BLaER1 (cell line): ENCODE data around the gene HOXB6.

Source experiments
- H3K27ac ChIP-seq: shearing (Covaris generic); formaldehyde crosslinking; 2 replicates; pipeline ENCODE4 v1.8.1; 2022
- H3K27me3 ChIP-seq: shearing (Covaris generic); formaldehyde crosslinking; 2 replicates; pipeline ENCODE4 v1.8.1; 2022
- H3K36me3 ChIP-seq: shearing (Covaris generic); formaldehyde crosslinking; 2 replicates; pipeline ENCODE4 v1.8.1; 2022
- H3K4me1 ChIP-seq: shearing (Covaris generic); formaldehyde crosslinking; 2 replicates; pipeline ENCODE4 v1.8.1; 2022
- H3K4me2 ChIP-seq: shearing (Covaris generic); formaldehyde crosslinking; 2 replicates; pipeline ENCODE4 v1.8.1; 2022
- H3K4me3 ChIP-seq: shearing (Covaris generic); formaldehyde crosslinking; 2 replicates; pipeline ENCODE4 v1.8.1; 2022
- H3K9ac ChIP-seq: shearing (Covaris generic); formaldehyde crosslinking; 2 replicates; pipeline ENCODE4 v1.8.1; 2022
- H3K9me3 ChIP-seq: shearing (Covaris generic); formaldehyde crosslinking; 2 replicates; pipeline ENCODE4 v1.8.1; 2022
- H4K20me1 ChIP-seq: shearing (Covaris generic); formaldehyde crosslinking; 2 replicates; pipeline ENCODE4 v1.8.1; 2022
- Cebpa-rat ChIP-seq: shearing (Covaris generic); IDR thresholded peaks from 2 replicates; pipeline ENCODE4 v1.8.1; 2022

The HOXB6 gene

GRCh38 chr17:48589060-48589830 is 15.5 kb downstream of the HOXB6 start:
- Histone ChIP-seq H3K36me3 (no peaks in the 10 kb centered on the region), H3K27me3 (peaks cover 100% of the 10 kb centered on the region), H4K20me1 (peaks cover 94% of the 10 kb centered on the region), H3K9ac (no peak overlapping the region), H3K9me3 (no peaks in the 10 kb centered on the region), H3K4me3 (no peak overlapping the region), H3K4me1 (peaks cover 5% of the 10 kb centered on the region; the same call in 1 of the 2 replicates), H3K4me2 (no peak overlapping the region), H3K27ac (no peak overlapping the region)
- no peak for TF ChIP-seq Cebpa-rat

DNA sequence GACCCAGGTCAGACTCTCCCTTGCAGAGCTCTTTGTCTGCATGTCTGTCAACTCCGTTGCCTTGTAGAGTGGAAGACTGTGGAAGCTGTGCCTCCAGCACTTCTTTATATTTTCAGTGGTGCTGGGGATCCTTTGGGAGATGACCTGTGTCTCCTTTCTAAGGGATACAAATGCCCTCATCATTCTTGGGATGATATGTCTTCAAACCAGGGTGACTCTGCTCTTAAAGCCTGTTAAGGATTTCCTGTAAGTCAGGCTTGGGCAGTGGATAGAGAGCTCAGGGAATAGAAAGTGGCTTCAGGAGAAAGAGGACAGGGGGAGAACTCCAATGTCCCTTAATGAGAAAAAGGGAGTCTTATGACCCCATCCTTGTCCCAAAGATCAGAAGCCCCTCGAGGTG is 16.3 kb downstream of the HOXB6 start:
- Histone ChIP-seq H3K36me3 (no peaks in the 10 kb centered on the region), H3K9ac (no peak overlapping the region), H3K27me3 (peaks cover 100% of the 10 kb centered on the region), H3K4me2 (no peak overlapping the region), H3K4me3 (no peak overlapping the region), H4K20me1 (peaks cover 97% of the 10 kb centered on the region), H3K4me1 (peaks cover 5% of the 10 kb centered on the region; the same call in 1 of the 2 replicates), H3K27ac (no peak overlapping the region), H3K9me3 (no peaks in the 10 kb centered on the region)
- no peak for TF ChIP-seq Cebpa-rat

- Histone ChIP-seq H3K9ac (no peak overlapping the region), H3K4me2 (no peak overlapping the region), H3K9me3 (no peaks in the 10 kb centered on the region), H3K4me1 (peaks cover 5% of the 10 kb centered on the region; the same call in 1 of the 2 replicates), H3K4me3 (no peak overlapping the region), H4K20me1 (peaks cover 97% of the 10 kb centered on the region), H3K27me3 (peaks cover 100% of the 10 kb centered on the region), H3K27ac (no peak overlapping the region), H3K36me3 (no peaks in the 10 kb centered on the region)
- TF ChIP-seq Cebpa-rat, result no peak
These were observed 16.7 kb downstream of the HOXB6 start for GRCh38 chr17:48588074-48588415.

DNA sequence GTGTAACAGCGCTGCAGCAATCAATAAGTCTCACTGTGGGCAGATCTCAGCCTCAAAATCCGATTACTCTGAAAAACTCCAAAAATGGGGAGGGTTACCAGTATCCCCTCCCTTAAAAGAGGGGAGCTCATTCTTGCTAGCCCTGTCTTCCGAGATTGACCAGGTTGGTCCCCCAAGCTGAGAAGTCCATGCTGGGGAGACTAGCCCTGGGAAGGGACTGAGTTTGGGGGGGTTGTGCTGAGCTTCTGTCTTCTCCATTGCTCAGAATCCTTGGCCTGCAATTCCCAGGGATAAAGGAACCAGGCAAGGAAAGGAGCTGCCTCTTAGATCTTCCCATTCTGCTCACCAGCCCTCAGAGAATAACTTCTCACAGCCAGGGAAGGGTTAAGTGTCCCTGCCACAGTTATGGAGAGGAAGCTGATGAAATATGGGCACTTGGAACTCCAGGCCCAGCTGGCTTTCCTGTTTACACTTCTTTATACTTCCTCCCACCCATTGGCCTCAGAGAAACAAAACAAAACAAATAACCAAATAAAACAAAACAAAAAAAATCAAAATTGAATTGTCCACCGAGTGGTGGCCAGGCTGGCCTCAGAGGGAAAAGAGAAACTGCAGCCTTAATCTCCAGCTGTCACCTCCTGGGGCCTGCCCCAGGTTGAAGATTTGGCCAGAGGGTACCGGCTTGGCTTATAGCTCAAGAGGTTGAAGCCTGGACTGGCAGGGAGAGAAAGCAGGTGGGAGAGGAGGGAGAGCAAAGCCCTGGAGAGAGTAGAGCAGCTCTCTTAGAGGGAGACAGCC is 17.3 kb downstream of the HOXB6 start:
- no peak for TF ChIP-seq Cebpa-rat
- no peaks in the 10 kb centered on the region for H3K9me3 ChIP-seq
- H3K36me3 ChIP-seq, result no peaks in the 10 kb centered on the region
- H3K9ac ChIP-seq, result no peak overlapping the region
- H3K4me2 ChIP-seq, result no peak overlapping the region
- H3K27ac ChIP-seq, result no peak overlapping the region
- H3K4me1 ChIP-seq, result peaks cover 5% of the 10 kb centered on the region; the same call in 1 of the 2 replicates
- H4K20me1 ChIP-seq, result peaks cover 97% of the 10 kb centered on the region
- H3K4me3 ChIP-seq, result no peak overlapping the region
- peaks cover 100% of the 10 kb centered on the region for H3K27me3 ChIP-seq

DNA sequence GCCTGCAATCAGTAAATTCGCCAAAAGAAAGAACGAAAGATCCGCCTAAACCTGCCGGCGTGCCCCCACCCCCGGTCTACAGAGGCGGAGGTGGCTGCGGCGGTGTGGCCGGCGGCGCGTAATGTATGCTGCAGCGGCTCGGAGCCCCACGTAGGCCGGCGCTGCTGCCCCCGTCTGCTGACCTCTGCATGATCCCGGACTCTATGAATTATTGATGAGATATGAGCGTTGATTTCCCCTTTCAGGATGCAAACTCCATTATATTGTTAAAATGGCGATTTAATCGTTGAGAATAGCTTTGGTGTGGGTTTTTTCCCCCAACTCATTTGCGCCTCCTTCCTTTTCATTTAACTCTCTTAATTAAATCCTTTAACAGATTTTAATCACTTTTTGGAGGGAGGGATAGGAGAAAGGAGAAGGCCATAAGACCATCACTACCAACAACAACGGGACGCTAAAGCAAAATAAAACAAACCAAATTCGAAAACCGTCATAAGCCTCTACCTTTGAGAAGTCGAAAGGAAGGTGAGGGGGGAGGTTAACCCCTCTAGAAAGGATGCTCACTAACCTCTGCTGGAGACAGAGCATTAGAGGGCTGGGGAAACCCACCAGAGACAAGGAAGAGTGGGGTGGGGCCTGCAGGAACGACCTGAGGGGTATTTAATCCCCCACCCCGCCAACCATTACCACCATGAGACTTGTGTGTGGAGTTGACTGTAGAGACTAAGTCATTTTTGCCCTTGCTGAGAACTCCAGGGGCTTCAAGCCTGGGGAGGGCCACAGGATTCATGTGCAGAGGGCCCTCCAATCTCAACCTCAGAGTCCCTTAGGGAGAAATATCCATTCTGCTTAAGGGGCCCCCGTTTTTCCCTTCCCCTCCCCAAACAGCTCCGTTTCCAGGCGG is 18.2 kb downstream of the HOXB6 start:
- Histone ChIP-seq H3K9ac (no peak overlapping the region), H3K4me1 (peaks cover 10% of the 10 kb centered on the region; the same call in 1 of the 2 replicates), H3K36me3 (no peaks in the 10 kb centered on the region), H4K20me1 (peaks cover 97% of the 10 kb centered on the region), H3K27ac (no peak overlapping the region), H3K27me3 (peaks cover 100% of the 10 kb centered on the region), H3K4me2 (no peak overlapping the region), H3K4me3 (no peak overlapping the region), H3K9me3 (no peaks in the 10 kb centered on the region)
- no peak for TF ChIP-seq Cebpa-rat

GRCh38 chr17:48584223-48584741 is 20.5 kb downstream of the HOXB6 start:
- H3K4me2 ChIP-seq, result no peak overlapping the region
- H3K9me3 ChIP-seq, result no peaks in the 10 kb centered on the region
- no peaks in the 10 kb centered on the region for H3K36me3 ChIP-seq
- H3K27ac ChIP-seq, result no peak overlapping the region
- peaks cover 97% of the 10 kb centered on the region for H4K20me1 ChIP-seq
- no peak overlapping the region for H3K4me3 ChIP-seq
- H3K27me3 ChIP-seq, result peaks cover 100% of the 10 kb centered on the region
- peaks cover 10% of the 10 kb centered on the region; the same call in 1 of the 2 replicates for H3K4me1 ChIP-seq
- no peak for TF ChIP-seq Cebpa-rat
- no peak overlapping the region for H3K9ac ChIP-seq

GRCh38 chr17:48583708-48584222 is 21.0 kb downstream of the HOXB6 start:
- no peak overlapping the region for H3K27ac ChIP-seq
- no peaks in the 10 kb centered on the region for H3K9me3 ChIP-seq
- TF ChIP-seq Cebpa-rat, result no peak
- H3K36me3 ChIP-seq, result no peaks in the 10 kb centered on the region
- H3K27me3 ChIP-seq, result peaks cover 100% of the 10 kb centered on the region
- peaks cover 97% of the 10 kb centered on the region for H4K20me1 ChIP-seq
- H3K4me3 ChIP-seq, result no peak overlapping the region
- H3K9ac ChIP-seq, result no peak overlapping the region
- H3K4me1 ChIP-seq, result peaks cover 10% of the 10 kb centered on the region; the same call in 1 of the 2 replicates
- H3K4me2 ChIP-seq, result no peak overlapping the region

- Histone ChIP-seq H3K9ac (no peak overlapping the region), H3K27me3 (peaks cover 100% of the 10 kb centered on the region), H3K4me1 (peaks cover 10% of the 10 kb centered on the region; the same call in 1 of the 2 replicates), H3K9me3 (no peaks in the 10 kb centered on the region), H3K4me2 (no peak overlapping the region), H3K36me3 (no peaks in the 10 kb centered on the region), H3K4me3 (no peak overlapping the region), H4K20me1 (peaks cover 90% of the 10 kb centered on the region), H3K27ac (no peak overlapping the region)
- no peak for TF ChIP-seq Cebpa-rat
These were observed 22.1 kb downstream of the HOXB6 start for GRCh38 chr17:48582750-48583069.
